Endothelial cell (in vitro differentiated cells): ENCODE measurements around the gene ROCK2. TPM values are rescaled to one million over a fixed set of nuclear protein-coding genes. Genes with fewer than 3 reads are reported as not detected.

Source experiments
- DNase-seq: peaks from one replicate; pipeline ENCODE4 v3.0.0; 2021; ENCODE audit warnings: low spot score
- H3K27ac Mint-ChIP-seq: one replicate; pipeline ENCODE4 v1.8.0; 2021; ENCODE audit warnings: mixed read lengths, inconsistent platforms; ENCODE audit not compliant: unreplicated experiment
- H3K27me3 Mint-ChIP-seq: one replicate; pipeline ENCODE4 v1.8.0; 2021; ENCODE audit warnings: mild to moderate bottlenecking, moderate library complexity, mixed read lengths, inconsistent platforms; ENCODE audit not compliant: unreplicated experiment
- H3K36me3 Mint-ChIP-seq: one replicate; pipeline ENCODE4 v1.8.0; 2021; ENCODE audit warnings: mild to moderate bottlenecking, low read depth, mixed read lengths, inconsistent platforms; ENCODE audit not compliant: unreplicated experiment
- H3K4me1 Mint-ChIP-seq: one replicate; pipeline ENCODE4 v1.8.0; 2021; ENCODE audit warnings: mild to moderate bottlenecking, mixed read lengths, inconsistent platforms; ENCODE audit not compliant: unreplicated experiment
- H3K4me3 Mint-ChIP-seq: one replicate; pipeline ENCODE4 v1.8.0; 2021; ENCODE audit warnings: mild to moderate bottlenecking, mixed read lengths, inconsistent platforms; ENCODE audit not compliant: unreplicated experiment
- H3K9me3 Mint-ChIP-seq: one replicate; pipeline ENCODE4 v1.8.0; 2021; ENCODE audit warnings: mixed read lengths, inconsistent platforms; ENCODE audit not compliant: unreplicated experiment
- CTCF ChIP-seq: fragments of 200-600 bp; sonication (generic); IDR thresholded peaks from one replicate; pipeline ENCODE4 v1.5.0; 2021; ENCODE audit warnings: antibody characterized with exemption; ENCODE audit not compliant: unreplicated experiment
- total RNA-seq: library from RNA; stranded (reverse); fragmentation: NEBNext Ultra II Directional; extraction: Animal tissue kit (Norgen Biotek cat#: 25700); gene quantifications from one replicate; pipeline ENCODE4 v1.2.1, GENCODE V29; 2021; ENCODE audit not compliant: unreplicated experiment

Gene ROCK2
- total RNA-seq, 1 donor from 2014 or later: 52.8 TPM

GRCh38 chr2:11140492-11140891 lies 203.9 kb downstream of the ROCK2 start:
- no peak for DNase-seq
- no peak for TF ChIP-seq CTCF
- peaks cover 4% of the 10 kb centered on the region for H3K27me3 Mint-ChIP-seq
- H3K27ac Mint-ChIP-seq: no peak overlapping the region
- peaks cover 2% of the 10 kb centered on the region for H3K4me1 Mint-ChIP-seq
- no peaks in the 10 kb centered on the region for H3K9me3 Mint-ChIP-seq
- H3K4me3 Mint-ChIP-seq: no peak overlapping the region
- H3K36me3 Mint-ChIP-seq: no peaks in the 10 kb centered on the region

GRCh38 chr2:11134349-11134748 lies 210.1 kb downstream of the ROCK2 start:
- no peaks in the 10 kb centered on the region for H3K4me1 Mint-ChIP-seq
- no peak overlapping the region for H3K27ac Mint-ChIP-seq
- no peak overlapping the region for H3K4me3 Mint-ChIP-seq
- no peak for TF ChIP-seq CTCF
- peaks cover 9% of the 10 kb centered on the region for H3K27me3 Mint-ChIP-seq
- DNase-seq: no peak
- H3K36me3 Mint-ChIP-seq: no peaks in the 10 kb centered on the region
- no peaks in the 10 kb centered on the region for H3K9me3 Mint-ChIP-seq

GRCh38 chr2:11133936-11134320 lies 210.5 kb downstream of the ROCK2 start:
- no peaks in the 10 kb centered on the region for H3K9me3 Mint-ChIP-seq
- no peak overlapping the region for H3K27ac Mint-ChIP-seq
- peaks cover 9% of the 10 kb centered on the region for H3K27me3 Mint-ChIP-seq
- no peaks in the 10 kb centered on the region for H3K4me1 Mint-ChIP-seq
- TF ChIP-seq CTCF: no peak
- no peak for DNase-seq
- no peaks in the 10 kb centered on the region for H3K36me3 Mint-ChIP-seq
- H3K4me3 Mint-ChIP-seq: no peak overlapping the region

- Mint-ChIP-seq H3K27ac (peak overlapping the region; percentile 81), H3K27me3 (peaks cover 9% of the 10 kb centered on the region), H3K9me3 (no peaks in the 10 kb centered on the region), H3K4me1 (peaks cover 4% of the 10 kb centered on the region), H3K36me3 (no peaks in the 10 kb centered on the region), H3K4me3 (peak overlapping the region; percentile 88)
- TF ChIP-seq CTCF: no peak
- no peak for DNase-seq
These were observed 211.0 kb downstream of the ROCK2 start for GRCh38 chr2:11133238-11133935.

GRCh38 chr2:11132036-11132671 lies 212.3 kb downstream of the ROCK2 start:
- Mint-ChIP-seq H3K27ac (peak overlapping the region; percentile 36), H3K4me1 (peaks cover 5% of the 10 kb centered on the region), H3K27me3 (peaks cover 9% of the 10 kb centered on the region), H3K9me3 (no peaks in the 10 kb centered on the region), H3K4me3 (no peak overlapping the region), H3K36me3 (no peaks in the 10 kb centered on the region)
- DNase-seq: no peak
- no peak for TF ChIP-seq CTCF
